GM23248 (cell line): Measurements from ENCODE around the gene THADA. TPM values are rescaled to one million over a fixed set of nuclear protein-coding genes. Genes with fewer than 3 reads are reported as not detected.

Experiments used
- DNase-seq: peaks from one replicate; pipeline ENCODE4 v3.0.0-alpha.2; 2015
- H2AFZ ChIP-seq: fragments of 200-600 bp; sonication (generic); 2 replicates; pipeline ENCODE4 v1.6.1; 2016; ENCODE audit warnings: antibody characterized with exemption
- H3F3A ChIP-seq: fragments of 200-600 bp; sonication (generic); 2 replicates; pipeline ENCODE4 v1.6.1; 2016; ENCODE audit warnings: mild to moderate bottlenecking, antibody characterized with exemption, mixed run types; ENCODE audit not compliant: insufficient read depth
- H3K27ac ChIP-seq: fragments of 200-600 bp; sonication (generic); 2 replicates; pipeline ENCODE4 v1.5.1; 2016; ENCODE audit warnings: mild to moderate bottlenecking
- H3K27me3 ChIP-seq: fragments of 200-600 bp; sonication (generic); replicated peaks from 2 replicates; pipeline ENCODE4 v1.6.1; 2016; ENCODE audit warnings: mild to moderate bottlenecking; ENCODE audit not compliant: insufficient read depth
- H3K36me3 ChIP-seq: fragments of 200-600 bp; sonication (generic); 2 replicates; pipeline ENCODE4 v1.6.1; 2016; ENCODE audit warnings: low read depth, mild to moderate bottlenecking
- H3K4me1 ChIP-seq: fragments of 200-600 bp; sonication (generic); 2 replicates; pipeline ENCODE4 v1.6.1; 2016; ENCODE audit warnings: mild to moderate bottlenecking; ENCODE audit not compliant: insufficient read depth
- H3K4me2 ChIP-seq: fragments of 200-600 bp; sonication (generic); one replicate; pipeline ENCODE4 v1.6.1; 2016; ENCODE audit warnings: mild to moderate bottlenecking; ENCODE audit not compliant: unreplicated experiment
- H3K4me3 ChIP-seq: fragments of 200-600 bp; sonication (generic); 2 replicates; pipeline ENCODE4 v1.5.1; 2016; ENCODE audit warnings: mild to moderate bottlenecking
- H3K79me2 ChIP-seq: fragments of 200-600 bp; sonication (generic); 2 replicates; pipeline ENCODE4 v1.6.1; 2016; ENCODE audit warnings: mild to moderate bottlenecking; ENCODE audit not compliant: insufficient read depth
- H3K9ac ChIP-seq: fragments of 200-600 bp; sonication (generic); 2 replicates; pipeline ENCODE4 v1.6.1; 2016; ENCODE audit warnings: mild to moderate bottlenecking
- H3K9me2 ChIP-seq: fragments of 200-600 bp; sonication (generic); 2 replicates; pipeline ENCODE4 v1.6.1; 2016; ENCODE audit warnings: mixed run types, mild to moderate bottlenecking, moderate library complexity; ENCODE audit not compliant: insufficient read depth
- H3K9me3 ChIP-seq: fragments of 200-600 bp; sonication (generic); one replicate; pipeline ENCODE4 v1.6.1; 2017; ENCODE audit warnings: low read depth
- H4K20me1 ChIP-seq: fragments of 200-600 bp; sonication (generic); 2 replicates; pipeline ENCODE4 v1.6.0; 2016; ENCODE audit not compliant: insufficient read depth
- EZH2 ChIP-seq: fragments of 200-600 bp; sonication (generic); IDR thresholded peaks from 2 replicates; pipeline ENCODE4 v1.6.1; 2018; ENCODE audit warnings: antibody characterized with exemption, mild to moderate bottlenecking; ENCODE audit not compliant: insufficient read depth, poor library complexity, severe bottlenecking
- EZH2phosphoT487 ChIP-seq: fragments of 200-600 bp; sonication (generic); IDR thresholded peaks from 2 replicates; pipeline ENCODE4 v1.6.1; 2018; ENCODE audit warnings: antibody characterized with exemption, moderate library complexity, mild to moderate bottlenecking, low read depth; ENCODE audit not compliant: insufficient read depth
- WGBS, 2 experiments: methylation state at CpG; one replicate each; pipeline ENCODE4 v1.1.6; 2015 to 2017; ENCODE audit warnings: low lambda C conversion rate in 2 of 2, low coverage in 1 of 2; ENCODE audit errors: missing lambda C conversion rate in 2 of 2; 5-methylcytosine and 5-hydroxymethylcytosine counted together
- in situ Hi-C: fragments of 300-500 bp; cut with MboI; formaldehyde crosslinking; loops from 2 replicates; pipeline ENCODE4 v1.15.0; 2020
- polyA plus RNA-seq: library from polyadenylated mRNA; unstranded; fragments of >200 nt; fragmentation: Nextera tagmentation; extraction: Ambion mirVana; gene quantifications from 2 replicates; pipeline ENCODE4 v1.2.1, GENCODE V29; 2016
- total RNA-seq: library from RNA; depleted of rRNA; stranded (reverse); fragments of >200 nt; shearing (Covaris generic); gene quantifications from 2 replicates; pipeline ENCODE4 v1.2.3, GENCODE V29; 2014

The THADA gene
- total and polyA plus RNA-seq, 2 experiments from 2014 or later: 14.1 to 15.8 TPM

DNA sequence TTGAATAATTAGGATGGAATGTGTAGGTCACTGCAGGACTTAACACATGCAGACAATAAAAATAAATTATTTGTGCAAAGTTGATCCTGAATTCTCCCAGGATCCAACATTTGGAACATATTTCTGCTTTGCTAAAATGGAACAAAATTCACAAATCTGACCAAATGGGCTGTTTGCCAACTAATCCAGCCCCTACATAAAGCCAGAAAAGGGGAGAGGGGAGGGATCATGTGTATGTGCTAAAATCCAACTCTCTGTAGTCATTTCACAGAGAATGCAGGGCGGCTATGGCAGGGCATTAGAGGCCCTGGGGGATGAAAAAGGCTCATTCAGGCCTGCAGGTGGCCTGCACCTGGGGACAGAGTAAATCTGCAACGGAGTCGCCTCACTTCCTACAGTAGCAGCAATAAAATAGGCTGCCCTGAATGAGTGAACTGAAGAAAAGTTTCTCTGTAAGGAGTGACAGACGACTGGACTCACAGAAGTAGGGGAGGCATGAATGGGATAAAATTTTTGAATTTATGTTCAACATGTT is 365.4 kb downstream of the THADA start:
- peaks cover 17% of the 10 kb centered on the region for H3F3A ChIP-seq
- no peak for TF ChIP-seq EZH2phosphoT487
- no peak for TF ChIP-seq EZH2
- no peaks in the 10 kb centered on the region for H3K9me2 ChIP-seq
- H3K27ac ChIP-seq: no peak overlapping the region
- no peak overlapping the region for H2AFZ ChIP-seq
- no peaks in the 10 kb centered on the region for H4K20me1 ChIP-seq
- peaks cover 17% of the 10 kb centered on the region for H3K4me1 ChIP-seq
- no peak for DNase-seq
- no peaks in the 10 kb centered on the region for H3K27me3 ChIP-seq
- H3K79me2 ChIP-seq: peaks cover 9% of the 10 kb centered on the region
- 85 to 94% methylated on average over 4 of the region's 4 CpGs for WGBS, 2 experiments
- no peak overlapping the region for H3K9ac ChIP-seq
- H3K36me3 ChIP-seq: no peaks in the 10 kb centered on the region
- H3K4me2 ChIP-seq: no peak overlapping the region
- no peak overlapping the region for H3K4me3 ChIP-seq
- no peaks in the 10 kb centered on the region for H3K9me3 ChIP-seq
- in situ Hi-C loops: loop anchor here (10.0 kb wide), 2 partner anchors 254 to 386 kb away; no protein-coding TSS in a partner anchor

- no peaks in the 10 kb centered on the region for H3K27me3 ChIP-seq
- H3K4me1 ChIP-seq: peaks cover 17% of the 10 kb centered on the region
- H2AFZ ChIP-seq: no peak overlapping the region
- peaks cover 23% of the 10 kb centered on the region for H3K79me2 ChIP-seq
- peaks cover 18% of the 10 kb centered on the region for H3F3A ChIP-seq
- H3K9ac ChIP-seq: peak overlapping the region; percentile 9; the same call in 1 of the 2 replicates
- H3K9me2 ChIP-seq: no peaks in the 10 kb centered on the region
- H3K4me2 ChIP-seq: peak overlapping the region; percentile 43
- peak; percentile 30 for DNase-seq
- no peaks in the 10 kb centered on the region for H3K9me3 ChIP-seq
- in situ Hi-C loops: loop anchor here (10.0 kb wide), 1 partner anchor 254 kb away; no protein-coding TSS in a partner anchor
- peak overlapping the region; percentile 93 for H3K27ac ChIP-seq
- no peak overlapping the region; the same call in 1 of the 2 replicates for H3K4me3 ChIP-seq
- peaks cover 2% of the 10 kb centered on the region; the same call in 1 of the 2 replicates for H3K36me3 ChIP-seq
- no peak for TF ChIP-seq EZH2
- no peak for TF ChIP-seq EZH2phosphoT487
- no peaks in the 10 kb centered on the region for H4K20me1 ChIP-seq
- WGBS, 2 experiments: 24 to 27% methylated on average over 6 of the region's 6 CpGs
These were observed 366.8 kb downstream of the THADA start for GRCh38 chr2:43228756-43229659.

DNA sequence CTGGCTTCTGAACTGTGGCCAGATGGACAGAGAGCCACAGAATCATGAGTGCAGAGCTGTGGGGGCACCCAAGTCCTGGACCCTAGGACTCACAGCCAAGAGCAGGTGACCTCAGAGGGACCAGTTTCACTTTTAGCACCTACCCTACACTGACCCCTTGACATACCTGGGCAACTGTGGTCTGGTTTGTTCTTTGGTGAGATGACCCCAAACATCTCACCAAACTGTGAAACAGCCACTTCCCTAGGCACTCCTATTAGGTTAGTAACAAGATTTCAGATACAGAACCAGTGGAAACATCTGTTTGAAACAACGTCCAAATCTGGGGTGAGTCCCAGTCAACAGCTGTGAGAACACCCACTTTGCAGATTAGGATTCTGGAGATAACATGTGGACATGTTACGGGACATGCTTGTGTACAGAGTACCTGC is 367.5 kb downstream of the THADA start:
- no peaks in the 10 kb centered on the region for H3K27me3 ChIP-seq
- H4K20me1 ChIP-seq: no peaks in the 10 kb centered on the region
- no peak for TF ChIP-seq EZH2
- no peak for TF ChIP-seq EZH2phosphoT487
- H3K79me2 ChIP-seq: peaks cover 29% of the 10 kb centered on the region
- peaks cover 9% of the 10 kb centered on the region for H3K36me3 ChIP-seq
- H3K9me2 ChIP-seq: no peaks in the 10 kb centered on the region
- peaks cover 24% of the 10 kb centered on the region for H3F3A ChIP-seq
- H3K27ac ChIP-seq: peak overlapping the region; percentile 93
- in situ Hi-C loops: loop anchor here (10.0 kb wide), 1 partner anchor 254 kb away; no protein-coding TSS in a partner anchor
- peak overlapping the region; percentile 43 for H3K4me2 ChIP-seq
- 0 out of 2 replicates have a peak overlapping the region, but pooled peaks have one; percentile 78 for H3K4me3 ChIP-seq
- peak overlapping the region; percentile 96; the same call in 1 of the 2 replicates for H3K9ac ChIP-seq
- H3K4me1 ChIP-seq: peaks cover 17% of the 10 kb centered on the region
- no peak overlapping the region for H2AFZ ChIP-seq
- WGBS, 2 experiments: 30 to 44% methylated on average over 2 of the region's 2 CpGs
- no peaks in the 10 kb centered on the region for H3K9me3 ChIP-seq
- DNase-seq: peak; percentile 18

- peaks cover 34% of the 10 kb centered on the region for H3K79me2 ChIP-seq
- peaks cover 29% of the 10 kb centered on the region for H3F3A ChIP-seq
- peak overlapping the region; percentile 78 for H3K4me3 ChIP-seq
- TF ChIP-seq EZH2phosphoT487 (no peak), EZH2 (no peak)
- no peaks in the 10 kb centered on the region for H3K27me3 ChIP-seq
- in situ Hi-C loops: loop anchor here (10.0 kb wide), 1 partner anchor 253 kb away; no protein-coding TSS in a partner anchor
- no peaks in the 10 kb centered on the region for H3K9me2 ChIP-seq
- peak overlapping the region; percentile 80 for H3K4me2 ChIP-seq
- H3K36me3 ChIP-seq: peaks cover 14% of the 10 kb centered on the region
- peak overlapping the region; percentile 46 for H2AFZ ChIP-seq
- no peak for DNase-seq
- peak overlapping the region; percentile 93 for H3K27ac ChIP-seq
- peak overlapping the region; percentile 96 for H3K9ac ChIP-seq
- H3K9me3 ChIP-seq: no peaks in the 10 kb centered on the region
- 1 to 6% methylated on average over 10 of the region's 10 CpGs for WGBS, 2 experiments
- H3K4me1 ChIP-seq: peaks cover 17% of the 10 kb centered on the region
- H4K20me1 ChIP-seq: no peaks in the 10 kb centered on the region
These were observed 368.0 kb downstream of the THADA start for GRCh38 chr2:43227830-43228281.
